Osteoblast (primary cell): ENCODE data around the gene HAND1. TPM values are rescaled to one million over a fixed set of nuclear protein-coding genes. Genes with fewer than 3 reads are reported as not detected.

Experiments
- DNase-seq: peaks from one replicate; pipeline ENCODE4 v3.0.0; 2011; ENCODE audit warnings: low spot score, mixed read lengths; ENCODE audit not compliant: insufficient read length; ENCODE audit errors: missing footprints
- H2AFZ ChIP-seq: 2 replicates; pipeline ENCODE4 v1.6.0; 2011; ENCODE audit warnings: mild to moderate bottlenecking, low read length
- H3K27ac ChIP-seq: 2 replicates; pipeline ENCODE4 v1.5.1; 2011; ENCODE audit warnings: mild to moderate bottlenecking, low read depth, low read length, moderate library complexity
- H3K27me3 ChIP-seq: 2 replicates; pipeline ENCODE4 v1.6.0; 2012; ENCODE audit warnings: mild to moderate bottlenecking, control low read depth, inconsistent platforms, low read length, moderate library complexity; ENCODE audit not compliant: insufficient read depth
- H3K36me3 ChIP-seq: 2 replicates; pipeline ENCODE4 v1.5.1; 2011; ENCODE audit warnings: mild to moderate bottlenecking, low read length, control low read depth, moderate library complexity; ENCODE audit not compliant: insufficient read depth
- H3K4me1 ChIP-seq: 2 replicates; pipeline ENCODE4 v1.5.1; 2011; ENCODE audit warnings: mild to moderate bottlenecking, low read length, control low read depth, moderate library complexity; ENCODE audit not compliant: insufficient read depth
- H3K4me2 ChIP-seq: 2 replicates; pipeline ENCODE4 v1.6.0; 2011; ENCODE audit warnings: mild to moderate bottlenecking, low read length; ENCODE audit not compliant: insufficient read depth
- H3K4me3 ChIP-seq: fragments of 200-600 bp; sonication (generic); 3 replicates; pipeline ENCODE4 v1.5.1; 2012; ENCODE audit warnings: mild to moderate bottlenecking, low read length, inconsistent platforms; ENCODE audit not compliant: insufficient read depth
- H3K79me2 ChIP-seq: 2 replicates; pipeline ENCODE4 v1.6.0; 2012; ENCODE audit warnings: mild to moderate bottlenecking, low read length, control low read depth, inconsistent platforms; ENCODE audit not compliant: insufficient read depth
- H3K9me3 ChIP-seq: 2 replicates; pipeline ENCODE4 v1.5.1; 2011; ENCODE audit warnings: low read depth, low read length, control low read depth
- H4K20me1 ChIP-seq: 2 replicates; pipeline ENCODE4 v1.6.0; 2012; ENCODE audit warnings: mild to moderate bottlenecking, low read length, control low read depth; ENCODE audit not compliant: insufficient read depth
- total RNA-seq: library from RNA; depleted of rRNA; stranded (reverse); fragments of >200 nt; gene quantifications from 2 replicates; pipeline ENCODE4 v1.2.3, GENCODE V29; 2012
- TF ChIP-seq, protein P1 (sequence below): IDR thresholded peaks from 2 replicates; pipeline ENCODE4 v1.5.1; 2011; ENCODE audit warnings: mild to moderate bottlenecking, low read depth, low read length, moderate library complexity; ENCODE audit errors: extremely low read depth

The HAND1 gene
- total RNA-seq, 1 donor = not detected

DNA sequence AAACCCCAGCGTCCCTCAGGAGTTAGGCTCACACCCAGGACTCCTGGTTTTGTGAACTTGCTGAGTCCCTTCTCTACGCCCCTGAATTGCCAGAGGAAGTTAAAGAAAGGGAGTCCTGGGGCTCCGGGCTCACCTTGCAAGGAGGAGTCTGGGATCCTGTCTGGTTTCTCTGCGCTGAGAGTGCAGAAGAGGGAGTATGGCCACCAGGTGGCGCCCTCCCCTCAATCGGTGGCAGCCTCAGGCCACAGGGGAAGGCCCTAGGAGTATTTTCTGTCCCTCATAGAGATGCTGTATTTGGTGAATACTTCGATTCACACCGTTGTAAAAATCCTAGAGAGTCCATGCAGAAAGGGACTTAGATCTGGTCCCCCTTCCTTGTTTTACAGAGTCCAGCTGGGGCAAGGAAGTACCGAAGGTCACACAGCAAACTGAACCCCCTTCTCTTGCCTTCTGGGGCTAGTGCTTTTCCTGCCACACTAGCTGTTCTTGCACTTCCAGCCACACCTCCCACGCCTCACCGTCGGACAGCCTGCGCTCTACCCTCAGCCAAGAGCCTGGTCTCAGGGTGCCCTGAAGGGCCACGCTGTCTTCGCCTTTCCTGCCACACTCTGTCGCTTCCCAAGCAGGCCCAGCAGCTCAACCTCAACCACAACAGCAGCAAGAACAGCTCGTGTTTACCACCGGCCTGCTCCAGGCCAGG is 10.2 kb downstream of the HAND1 start:
- no peak overlapping the region for H3K27ac ChIP-seq
- H3K9me3 ChIP-seq = no peaks in the 10 kb centered on the region
- H3K4me2 ChIP-seq = no peak overlapping the region
- peaks cover 36% of the 10 kb centered on the region for H3K27me3 ChIP-seq
- DNase-seq = peak; percentile 96
- no peak overlapping the region for H3K4me3 ChIP-seq
- H4K20me1 ChIP-seq = no peaks in the 10 kb centered on the region
- TF ChIP-seq, protein P1, sequence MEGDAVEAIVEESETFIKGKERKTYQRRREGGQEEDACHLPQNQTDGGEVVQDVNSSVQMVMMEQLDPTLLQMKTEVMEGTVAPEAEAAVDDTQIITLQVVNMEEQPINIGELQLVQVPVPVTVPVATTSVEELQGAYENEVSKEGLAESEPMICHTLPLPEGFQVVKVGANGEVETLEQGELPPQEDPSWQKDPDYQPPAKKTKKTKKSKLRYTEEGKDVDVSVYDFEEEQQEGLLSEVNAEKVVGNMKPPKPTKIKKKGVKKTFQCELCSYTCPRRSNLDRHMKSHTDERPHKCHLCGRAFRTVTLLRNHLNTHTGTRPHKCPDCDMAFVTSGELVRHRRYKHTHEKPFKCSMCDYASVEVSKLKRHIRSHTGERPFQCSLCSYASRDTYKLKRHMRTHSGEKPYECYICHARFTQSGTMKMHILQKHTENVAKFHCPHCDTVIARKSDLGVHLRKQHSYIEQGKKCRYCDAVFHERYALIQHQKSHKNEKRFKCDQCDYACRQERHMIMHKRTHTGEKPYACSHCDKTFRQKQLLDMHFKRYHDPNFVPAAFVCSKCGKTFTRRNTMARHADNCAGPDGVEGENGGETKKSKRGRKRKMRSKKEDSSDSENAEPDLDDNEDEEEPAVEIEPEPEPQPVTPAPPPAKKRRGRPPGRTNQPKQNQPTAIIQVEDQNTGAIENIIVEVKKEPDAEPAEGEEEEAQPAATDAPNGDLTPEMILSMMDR = peak; percentile 87
- H2AFZ ChIP-seq = no peak overlapping the region
- no peaks in the 10 kb centered on the region for H3K4me1 ChIP-seq
- no peaks in the 10 kb centered on the region for H3K79me2 ChIP-seq
- H3K36me3 ChIP-seq = no peaks in the 10 kb centered on the region

DNA sequence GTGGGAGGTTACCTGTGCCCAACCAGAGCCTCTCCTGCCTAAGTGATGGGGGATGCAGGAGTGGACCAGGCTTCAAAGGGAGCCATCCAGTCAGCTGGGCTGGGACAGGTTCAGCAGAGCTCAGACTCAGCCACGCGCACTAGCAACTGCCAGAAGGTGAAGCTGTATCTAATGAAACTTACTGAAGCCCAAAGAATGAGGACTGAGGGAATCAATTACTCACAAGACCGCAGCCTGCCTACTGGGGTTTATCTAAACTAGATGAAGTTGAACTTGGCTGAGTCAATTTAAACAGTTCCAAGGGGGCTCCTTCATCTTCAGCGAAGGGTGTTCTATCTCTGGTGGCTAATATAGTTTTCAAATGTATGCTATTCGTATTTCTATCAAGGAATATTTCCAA is 11.4 kb downstream of the HAND1 start:
- Histone ChIP-seq H2AFZ (no peak overlapping the region), H3K27me3 (peaks cover 24% of the 10 kb centered on the region), H3K79me2 (no peaks in the 10 kb centered on the region), H3K4me1 (no peaks in the 10 kb centered on the region), H3K4me2 (no peak overlapping the region), H3K36me3 (no peaks in the 10 kb centered on the region), H3K9me3 (no peaks in the 10 kb centered on the region), H3K4me3 (no peak overlapping the region), H3K27ac (no peak overlapping the region), H4K20me1 (peaks cover under 1% of the 10 kb centered on the region)
- TF ChIP-seq, protein P1 = no peak
- DNase-seq = no peak

DNA sequence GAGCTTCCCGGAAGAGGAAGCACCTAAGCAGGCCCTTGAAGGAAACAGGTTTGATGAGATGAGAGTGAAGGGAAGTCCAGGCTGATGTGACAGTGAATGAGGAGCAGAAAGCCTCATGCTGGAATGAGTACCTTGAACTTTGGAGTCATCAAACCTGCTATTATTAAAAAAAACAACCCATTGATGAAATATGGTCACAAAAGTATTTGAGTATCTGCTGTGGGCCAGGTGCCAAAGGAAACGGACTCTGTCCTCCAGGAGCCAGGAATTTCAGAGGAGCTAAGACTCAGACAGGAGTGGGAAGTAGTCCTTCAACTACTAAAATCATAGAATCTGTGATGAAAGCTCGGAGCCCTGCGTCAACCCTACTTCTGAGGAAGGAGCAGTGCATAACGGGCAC is 11.9 kb downstream of the HAND1 start:
- no peak overlapping the region for H2AFZ ChIP-seq
- no peak for DNase-seq
- no peaks in the 10 kb centered on the region for H3K4me1 ChIP-seq
- no peaks in the 10 kb centered on the region for H3K36me3 ChIP-seq
- H4K20me1 ChIP-seq = peaks cover 5% of the 10 kb centered on the region
- no peak overlapping the region for H3K4me3 ChIP-seq
- TF ChIP-seq, protein P1 = no peak
- no peak overlapping the region for H3K4me2 ChIP-seq
- no peak overlapping the region for H3K27ac ChIP-seq
- H3K27me3 ChIP-seq = peaks cover 19% of the 10 kb centered on the region
- no peaks in the 10 kb centered on the region for H3K9me3 ChIP-seq
- H3K79me2 ChIP-seq = no peaks in the 10 kb centered on the region

- H3K27ac ChIP-seq = no peak overlapping the region
- no peak overlapping the region for H3K4me3 ChIP-seq
- H3K4me1 ChIP-seq = no peaks in the 10 kb centered on the region
- H2AFZ ChIP-seq = no peak overlapping the region
- no peaks in the 10 kb centered on the region for H3K36me3 ChIP-seq
- no peak overlapping the region for H3K4me2 ChIP-seq
- no peak for DNase-seq
- no peaks in the 10 kb centered on the region for H3K9me3 ChIP-seq
- H3K79me2 ChIP-seq = no peaks in the 10 kb centered on the region
- H3K27me3 ChIP-seq = peaks cover 10% of the 10 kb centered on the region
- peaks cover 5% of the 10 kb centered on the region for H4K20me1 ChIP-seq
- TF ChIP-seq, protein P1 = no peak
Measured at GRCh38 chr5:154465169-154465568, 12.9 kb downstream of the HAND1 start.
